Suprapubic skin (tissue), 4 donors: ENCODE measurements around the gene FEM1B. TPM values are rescaled to one million over a fixed set of nuclear protein-coding genes. Genes with fewer than 3 reads are reported as not detected.
A peak's percentile ranks its signal among the peaks of the same experiment; 100 is the strongest.

ENCODE experiments used
- DNase-seq, 2 donors: peaks; one replicate each; pipeline ENCODE4 v3.0.0-alpha.2; 2019; ENCODE audit warnings: low spot score in 2 of 2
- H3K27ac ChIP-seq: fragments of 200-600 bp; sonication (generic); one replicate; pipeline ENCODE4 v1.5.1; 2019
- H3K27me3 ChIP-seq: fragments of 200-600 bp; sonication (generic); one replicate; pipeline ENCODE4 v1.5.1; 2019
- H3K36me3 ChIP-seq: fragments of 200-600 bp; sonication (generic); one replicate; pipeline ENCODE4 v1.5.1; 2019
- H3K4me1 ChIP-seq: fragments of 200-600 bp; sonication (generic); one replicate; pipeline ENCODE4 v1.5.1; 2019
- H3K4me3 ChIP-seq: fragments of 200-600 bp; sonication (generic); one replicate; pipeline ENCODE4 v1.5.1; 2019; ENCODE audit warnings: mild to moderate bottlenecking
- H3K9me3 ChIP-seq: fragments of 200-600 bp; sonication (generic); one replicate; pipeline ENCODE4 v1.5.1; 2019
- CTCF ChIP-seq, 2 donors: fragments of 200-600 bp in 1 of 2; fragments of 450-650 bp in 1 of 2; sonication (generic) in 1 of 2; IDR thresholded peaks; one replicate each; pipeline ENCODE4 v1.5.1; 2016 to 2019; ENCODE audit warnings: antibody characterized with exemption in 2 of 2, mild to moderate bottlenecking in 1 of 2, moderate library complexity in 1 of 2
- EP300 ChIP-seq: sonication (generic); formaldehyde crosslinking; IDR thresholded peaks from one replicate; pipeline ENCODE4 v1.6.1; 2017; ENCODE audit warnings: antibody characterized with exemption
- POLR2A ChIP-seq, 2 donors: fragments of 450-650 bp; IDR thresholded peaks; one replicate each; pipeline ENCODE4 v1.6.1; 2017; ENCODE audit warnings: antibody characterized with exemption in 2 of 2, mild to moderate bottlenecking in 2 of 2, moderate library complexity in 2 of 2
- POLR2AphosphoS5 ChIP-seq, 3 donors: sonication (generic); formaldehyde crosslinking; IDR thresholded peaks; one replicate each; pipeline ENCODE4 v1.6.1; 2017; ENCODE audit warnings: antibody characterized with exemption in 3 of 3
- WGBS: methylation state at CpG from one replicate; pipeline ENCODE4 v1.1.5; 2018; 5-methylcytosine and 5-hydroxymethylcytosine counted together
- total RNA-seq, 4 donors: library from RNA; depleted of rRNA; stranded (reverse); fragments of >200 nt; gene quantifications; one replicate each; pipeline ENCODE4 v1.1.0, GENCODE V29; 2016

Gene FEM1B
- total RNA-seq, 4 donors from 2014 or later: 56.3 to 89.6 (median 63.8) TPM

GRCh38 chr15:68307131-68307928 lies 29.8 kb downstream of the FEM1B start:
- no peak for TF ChIP-seq POLR2A (IDR thresholded peaks at IDR 0.05)
- no peak for TF ChIP-seq CTCF (IDR thresholded peaks at IDR 0.05)
- no peak for TF ChIP-seq POLR2AphosphoS5 (IDR thresholded peaks at IDR 0.05)
- TF ChIP-seq EP300: no peak
- Histone ChIP-seq H3K36me3 (no peaks in the 10 kb centered on the region), H3K27ac (no peak overlapping the region), H3K9me3 (no peaks in the 10 kb centered on the region), H3K4me3 (no peak overlapping the region), H3K4me1 (peaks cover 20% of the 10 kb centered on the region), H3K27me3 (no peaks in the 10 kb centered on the region)
- WGBS: 76% methylated on average over 14 of the region's 14 CpGs
- DNase-seq: no peak

DNA sequence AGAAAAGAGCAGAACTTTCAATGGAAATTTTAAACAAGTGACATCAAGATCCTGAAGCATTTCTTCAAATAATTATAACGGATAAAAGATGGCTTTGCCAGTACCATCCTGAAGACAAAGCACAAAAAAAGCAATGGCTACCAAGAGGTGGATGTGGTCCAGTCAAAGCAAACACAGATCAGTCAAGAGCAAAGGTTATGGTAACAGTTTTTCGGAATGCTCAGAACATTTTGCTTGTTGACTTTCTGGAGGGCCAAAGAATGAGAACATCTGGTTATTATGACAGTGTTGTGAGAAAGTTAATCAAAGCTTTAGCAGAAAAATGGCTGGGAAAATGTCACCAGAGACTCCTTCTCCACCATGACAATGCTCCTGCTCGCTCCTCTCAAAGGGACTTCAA lies 31.5 kb downstream of the FEM1B start:
- no peaks in the 10 kb centered on the region for H3K9me3 ChIP-seq
- DNase-seq: no peak
- 83% methylated on average over 3 of the region's 3 CpGs for WGBS
- H3K27me3 ChIP-seq: no peaks in the 10 kb centered on the region
- no peak overlapping the region for H3K27ac ChIP-seq
- no peak overlapping the region for H3K4me3 ChIP-seq
- peaks cover 20% of the 10 kb centered on the region for H3K4me1 ChIP-seq
- H3K36me3 ChIP-seq: no peaks in the 10 kb centered on the region
- TF ChIP-seq CTCF (IDR thresholded peaks at IDR 0.05): no peak
- no peak for TF ChIP-seq POLR2A (IDR thresholded peaks at IDR 0.05)
- no peak for TF ChIP-seq POLR2AphosphoS5 (IDR thresholded peaks at IDR 0.05)
- TF ChIP-seq EP300: no peak

GRCh38 chr15:68310178-68310803 lies 32.7 kb downstream of the FEM1B start:
- H3K27ac ChIP-seq: no peak overlapping the region
- peaks cover 18% of the 10 kb centered on the region for H3K4me1 ChIP-seq
- no peaks in the 10 kb centered on the region for H3K9me3 ChIP-seq
- peak in 1 of 2 donors; percentile 69 for DNase-seq
- WGBS: 60% methylated on average over 7 of the region's 7 CpGs
- no peak overlapping the region for H3K4me3 ChIP-seq
- TF ChIP-seq POLR2A (IDR thresholded peaks at IDR 0.05) (no peak), CTCF (IDR thresholded peaks at IDR 0.05) (no peak), EP300 (no peak), POLR2AphosphoS5 (IDR thresholded peaks at IDR 0.05) (no peak)
- no peaks in the 10 kb centered on the region for H3K36me3 ChIP-seq
- H3K27me3 ChIP-seq: no peaks in the 10 kb centered on the region

- DNase-seq: peak in 1 of 2 donors; percentile 60
- H3K27me3 ChIP-seq: no peaks in the 10 kb centered on the region
- no peaks in the 10 kb centered on the region for H3K9me3 ChIP-seq
- 92% methylated on average over 20 of the region's 22 CpGs for WGBS
- peaks cover 15% of the 10 kb centered on the region for H3K4me1 ChIP-seq
- TF ChIP-seq POLR2A (IDR thresholded peaks at IDR 0.05): no peak
- H3K27ac ChIP-seq: no peak overlapping the region
- H3K36me3 ChIP-seq: no peaks in the 10 kb centered on the region
- no peak overlapping the region for H3K4me3 ChIP-seq
Measured at GRCh38 chr15:68310804-68311463, 33.4 kb downstream of the FEM1B start.

GRCh38 chr15:68311464-68311835 lies 33.9 kb downstream of the FEM1B start:
- Histone ChIP-seq H3K4me1 (peaks cover 10% of the 10 kb centered on the region), H3K27me3 (no peaks in the 10 kb centered on the region), H3K27ac (no peak overlapping the region), H3K36me3 (no peaks in the 10 kb centered on the region), H3K4me3 (no peak overlapping the region), H3K9me3 (no peaks in the 10 kb centered on the region)
- WGBS: 98% methylated on average over 3 of the region's 3 CpGs
- TF ChIP-seq EP300 (no peak), CTCF (IDR thresholded peaks at IDR 0.05) (no peak), POLR2AphosphoS5 (IDR thresholded peaks at IDR 0.05) (no peak), POLR2A (IDR thresholded peaks at IDR 0.05) (no peak)
- DNase-seq: peak; percentile 35 to 54
